Activated T-cell treated with anti-CD3 and anti-CD28 coated beads for 48 hours (primary cell): ENCODE results near the gene NR1H4.
"Not testable (repeated sequence)": the region's sequence is repeated elsewhere in the genome, so short reads cannot be mapped to it uniquely, and the experiment has no call there.

Experiments
- DNase-seq: peaks from one replicate; pipeline ENCODE4 v3.0.0-alpha.2; 2020; ENCODE audit warnings: low read depth

Gene NR1H4

DNA sequence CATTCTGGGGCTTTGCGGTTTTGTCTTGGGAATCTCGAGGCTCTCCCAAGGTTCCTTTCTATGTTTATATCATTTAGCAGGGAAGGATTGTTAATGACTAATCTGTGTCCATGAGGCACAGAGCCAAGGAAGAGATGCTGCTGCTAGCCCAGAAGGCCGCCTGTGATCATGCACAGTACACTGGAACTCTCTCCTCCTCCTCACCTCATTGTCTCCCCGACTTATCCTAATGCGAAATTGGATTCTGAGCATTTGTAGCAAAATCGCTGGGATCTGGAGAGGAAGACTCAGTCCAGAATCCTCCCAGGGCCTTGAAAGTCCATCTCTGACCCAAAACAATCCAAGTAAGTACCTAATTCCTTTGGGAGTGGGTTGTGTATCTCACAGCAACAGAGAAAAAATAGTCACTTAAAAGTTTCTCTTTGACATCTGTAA lies at the start of gene NR1H4:
Gene NR1H4, plus strand, starts transcription at position 151 of the 435 bp plus-strand sequence. CDS start 19,458 bp downstream, outside the sequence.
- no peak for DNase-seq

DNA sequence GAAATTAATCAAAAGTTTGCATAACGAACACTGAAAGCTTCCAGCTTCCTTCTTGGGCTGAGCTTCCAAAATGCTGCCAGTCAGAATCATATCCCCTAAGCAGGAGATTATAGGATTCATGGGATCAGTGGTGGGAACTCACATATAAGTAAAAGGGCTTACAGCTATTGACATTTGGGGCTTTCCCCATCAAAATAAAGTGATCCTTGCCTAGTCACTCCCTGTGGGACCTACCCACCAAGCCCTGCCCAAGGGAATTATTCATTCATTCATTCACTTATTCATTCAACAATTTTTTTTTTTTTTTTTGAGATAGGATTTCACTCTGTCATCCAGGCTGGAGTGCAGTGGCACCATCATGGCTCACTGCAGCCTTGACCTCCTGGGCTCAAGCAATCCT lies 47.5 kb upstream of the NR1H4 start:
- no peak for DNase-seq

DNA sequence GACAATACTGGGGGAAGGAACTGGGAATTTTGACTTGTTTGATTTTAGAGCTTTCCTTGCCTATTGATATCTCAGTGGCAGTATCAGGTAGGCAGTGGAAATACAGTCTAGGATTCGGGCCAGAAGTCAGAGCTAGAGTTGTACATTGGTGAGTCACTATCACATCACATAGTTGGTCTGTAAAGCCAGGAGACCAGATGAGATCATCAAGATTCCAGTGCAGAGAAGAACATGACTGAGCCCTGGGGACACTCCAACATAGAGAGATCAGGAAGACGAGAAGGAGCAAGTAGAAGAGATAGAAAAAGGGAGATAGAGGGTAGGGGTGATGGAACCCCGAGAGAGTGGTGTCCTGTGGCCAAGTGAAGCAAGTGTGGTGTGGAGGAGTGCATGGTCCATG lies 46.6 kb upstream of the NR1H4 start:
- no peak for DNase-seq

DNA sequence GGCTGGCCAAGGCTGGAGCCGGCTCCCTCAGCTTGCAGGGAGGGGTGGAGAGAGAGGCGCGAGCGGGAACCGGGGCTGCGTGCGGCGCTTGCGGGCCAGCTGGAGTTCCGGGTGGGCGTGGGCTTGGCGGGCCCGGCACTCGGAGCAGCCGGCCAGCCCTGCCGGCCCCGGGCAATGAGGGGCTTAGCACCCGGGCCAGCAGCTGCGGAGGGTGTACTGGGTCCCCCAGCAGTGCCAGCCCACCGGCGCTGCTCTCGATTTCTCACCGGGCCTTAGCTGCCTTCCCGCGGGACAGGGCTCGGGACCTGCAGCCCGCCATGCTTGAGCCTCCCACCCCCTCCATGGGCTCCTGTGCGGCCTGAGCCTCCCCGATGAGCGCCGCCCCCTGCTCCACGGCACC lies 43.4 kb upstream of the NR1H4 start:
- not testable (repeated sequence) for DNase-seq

GRCh38 chr12:100433701-100434100 lies 40.0 kb upstream of the NR1H4 start:
- DNase-seq = no peak

DNA sequence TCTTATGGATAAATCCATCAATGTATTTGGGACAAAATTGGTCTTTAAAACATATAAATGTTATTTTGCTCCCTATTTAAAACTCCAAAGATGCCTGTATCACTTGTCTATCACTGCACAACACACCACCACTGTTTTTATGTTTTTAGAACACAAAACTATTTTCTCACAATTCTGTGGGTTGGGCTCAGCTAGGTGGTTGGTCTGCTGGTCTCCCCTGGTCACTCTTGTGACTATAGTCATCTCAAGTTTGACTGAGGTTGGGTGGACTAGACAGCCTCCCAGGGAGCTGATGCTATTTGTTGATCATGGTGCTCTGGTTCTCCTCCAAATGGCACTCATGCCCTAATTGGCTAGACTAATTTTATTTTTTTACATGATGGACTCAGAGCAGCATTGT lies 39.5 kb upstream of the NR1H4 start:
- no peak for DNase-seq

DNA sequence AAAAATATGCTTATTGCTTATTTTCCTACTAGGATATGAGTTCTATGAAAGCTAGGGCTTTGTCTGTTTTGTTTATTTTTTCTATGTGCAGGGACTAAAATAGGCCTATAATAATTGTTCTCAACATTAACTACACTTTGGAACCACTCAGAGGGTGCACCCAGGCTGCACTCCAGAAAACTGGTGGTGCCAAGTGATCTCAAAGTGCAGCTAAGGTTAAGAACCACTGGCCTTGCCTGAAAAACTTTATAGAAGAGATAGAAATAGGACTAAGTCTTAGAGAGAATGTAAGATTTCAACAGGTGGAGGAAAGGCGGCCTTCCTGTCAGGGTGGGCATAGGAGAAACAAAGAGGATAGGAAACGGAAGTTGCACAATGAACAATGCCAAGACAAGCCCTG lies 37.7 kb upstream of the NR1H4 start:
- DNase-seq = no peak

DNA sequence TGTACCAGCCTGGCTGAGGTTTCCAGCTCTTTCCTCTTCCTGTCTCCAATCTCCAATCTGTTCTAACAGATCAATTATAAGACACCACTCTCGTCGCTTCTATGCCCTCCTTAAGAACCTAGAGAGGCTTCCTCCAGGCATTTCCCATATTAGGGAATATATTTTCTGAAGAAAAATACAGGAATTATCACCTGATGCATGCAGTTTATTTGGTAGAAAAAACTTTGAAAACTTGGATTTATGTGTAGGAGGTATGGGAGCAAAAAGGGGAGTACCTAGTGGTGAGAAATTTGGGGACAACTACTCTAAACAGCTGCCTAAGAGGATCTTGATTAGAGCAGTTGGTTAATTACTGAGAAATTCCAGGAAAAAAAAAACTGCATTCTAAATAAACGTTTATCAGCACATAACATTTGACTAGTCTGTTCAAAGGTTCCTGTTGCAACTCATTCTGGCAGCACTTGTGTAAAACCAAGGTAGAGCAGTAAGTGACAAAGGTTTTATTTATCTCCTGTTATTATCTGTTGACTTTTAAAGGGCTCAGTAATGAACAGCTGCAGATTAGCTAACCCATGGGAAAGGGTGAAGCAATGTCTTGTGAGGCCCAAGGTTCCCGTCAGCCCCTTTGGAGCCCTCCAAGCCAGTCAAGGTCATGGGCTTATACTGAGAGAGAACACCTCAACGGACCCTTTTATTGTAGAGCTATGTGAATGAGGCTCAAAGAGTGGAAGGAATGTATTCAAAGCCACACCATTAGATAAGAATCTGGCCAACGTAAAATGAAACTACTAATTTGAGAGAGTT lies 36.4 kb upstream of the NR1H4 start:
- DNase-seq = no peak

- DNase-seq = no peak
Measured at GRCh38 chr12:100439797-100440196, 33.9 kb upstream of the NR1H4 start.

- no peak for DNase-seq
Measured at GRCh38 chr12:100442403-100442802, 31.3 kb upstream of the NR1H4 start.

GRCh38 chr12:100443434-100443833 lies 30.2 kb upstream of the NR1H4 start:
- DNase-seq = no peak

- DNase-seq = no peak
Measured at GRCh38 chr12:100445081-100445481, 28.6 kb upstream of the NR1H4 start.

- no peak for DNase-seq
Measured at GRCh38 chr12:100447381-100447780, 26.3 kb upstream of the NR1H4 start.

DNA sequence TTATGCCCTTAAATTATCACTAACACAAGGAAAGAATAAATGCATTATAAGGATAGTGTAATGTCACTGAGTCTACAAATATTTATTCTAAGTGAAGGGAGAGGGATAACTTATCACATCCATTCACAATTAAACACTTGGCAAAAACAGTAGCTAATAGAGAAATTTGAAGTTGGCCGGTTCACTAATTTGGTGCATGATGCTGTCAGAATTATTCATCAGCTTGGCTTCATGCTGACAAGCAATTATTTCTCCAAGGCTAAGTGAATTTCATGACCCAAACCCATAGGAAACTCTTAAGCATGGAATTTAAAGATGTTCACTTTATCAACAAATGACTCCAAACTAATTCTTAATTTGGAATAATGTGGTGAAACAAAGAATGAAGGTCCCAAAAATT lies 25.0 kb upstream of the NR1H4 start:
- no peak for DNase-seq

DNA sequence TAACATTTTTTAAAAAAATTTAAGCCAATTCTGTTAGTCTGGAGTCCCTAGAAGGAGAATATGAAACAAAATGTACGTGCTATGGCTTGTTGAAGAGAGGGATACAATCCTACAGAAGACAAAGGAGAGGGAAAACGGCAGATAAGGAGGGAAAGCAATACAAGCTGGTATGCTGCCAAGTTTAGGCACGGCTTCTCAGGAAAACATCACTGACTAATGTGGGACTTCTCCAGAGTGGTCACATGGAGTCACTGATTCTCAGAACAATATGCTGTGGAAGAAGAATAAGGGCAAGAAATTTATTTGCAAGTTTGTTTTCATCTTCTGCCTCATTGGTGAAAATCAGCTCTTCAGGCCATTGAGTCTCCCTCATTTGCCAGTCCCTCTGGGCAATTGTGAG lies 22.9 kb upstream of the NR1H4 start:
- no peak for DNase-seq

DNA sequence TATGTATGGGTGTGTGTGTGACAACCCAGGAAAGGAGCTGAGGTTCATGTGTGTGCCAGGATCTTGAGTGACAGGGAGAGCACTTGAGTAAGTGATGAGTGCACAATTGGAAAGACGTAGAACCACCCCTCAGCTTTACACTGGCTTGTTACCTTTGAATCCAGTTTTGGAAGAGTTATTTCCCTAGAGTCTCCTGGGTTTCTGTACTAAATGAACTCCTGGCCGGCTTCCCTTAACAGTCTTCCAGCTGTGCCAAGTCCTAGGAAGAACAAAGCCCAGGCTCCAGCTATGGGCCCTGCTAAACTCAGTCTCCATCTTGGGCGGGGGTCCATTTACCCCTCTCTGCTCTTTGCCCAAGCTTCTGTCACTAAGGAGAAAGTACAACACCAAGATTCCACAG lies 19.7 kb upstream of the NR1H4 start:
- no peak for DNase-seq

- no peak for DNase-seq
Measured at GRCh38 chr12:100455896-100456295, 17.8 kb upstream of the NR1H4 start.

GRCh38 chr12:100458191-100458590 lies 15.5 kb upstream of the NR1H4 start:
- no peak for DNase-seq

GRCh38 chr12:100460702-100461101 lies 13.0 kb upstream of the NR1H4 start:
- DNase-seq = no peak

DNA sequence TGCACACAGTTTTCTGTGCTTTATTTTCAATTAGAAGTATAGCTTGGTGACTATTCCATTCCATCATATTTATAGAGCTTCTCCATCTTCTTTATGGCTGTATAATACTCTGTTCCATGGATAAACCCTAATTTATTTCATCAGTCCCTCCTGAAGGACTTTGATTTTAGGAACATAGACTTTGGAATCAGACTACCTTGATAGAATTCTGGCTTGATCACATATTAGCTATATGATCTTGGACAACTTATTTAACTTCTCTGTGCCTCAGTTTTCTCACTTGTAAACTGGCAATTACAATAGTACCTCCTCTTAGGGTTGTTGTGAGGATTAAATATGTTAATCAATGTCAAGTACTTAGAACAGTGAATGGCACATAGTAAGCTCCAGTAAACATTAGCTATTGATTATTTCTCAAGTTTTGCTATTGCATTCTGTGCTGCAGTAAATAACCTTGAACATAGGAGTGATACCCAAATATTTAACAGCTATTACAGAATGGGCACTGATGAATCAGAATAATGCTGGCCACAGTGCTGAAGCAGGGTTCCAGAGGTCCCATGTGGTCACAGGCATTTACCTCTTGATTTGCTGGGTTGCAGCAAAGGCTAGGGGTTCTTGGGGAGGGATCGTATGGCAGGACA lies 12.2 kb upstream of the NR1H4 start:
- DNase-seq = no peak

DNA sequence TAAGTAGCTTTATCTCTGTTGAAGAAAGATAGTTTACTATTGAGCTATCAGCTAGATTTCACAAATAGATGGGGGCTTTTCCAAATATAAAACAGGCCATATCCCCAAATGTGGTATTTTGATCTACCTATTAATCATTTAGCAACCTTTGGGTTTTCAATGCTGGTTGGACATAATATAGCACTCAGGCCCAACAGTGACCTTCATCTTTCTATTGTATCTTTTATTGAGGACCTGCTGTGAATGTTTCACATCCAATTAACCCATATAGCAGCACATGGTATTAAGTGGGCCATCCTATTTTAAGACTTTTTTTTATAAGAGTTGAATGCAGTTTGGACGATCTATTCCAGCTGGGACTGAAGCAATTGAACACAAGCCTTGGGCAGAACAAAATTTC lies 10.0 kb upstream of the NR1H4 start:
- DNase-seq = no peak

DNA sequence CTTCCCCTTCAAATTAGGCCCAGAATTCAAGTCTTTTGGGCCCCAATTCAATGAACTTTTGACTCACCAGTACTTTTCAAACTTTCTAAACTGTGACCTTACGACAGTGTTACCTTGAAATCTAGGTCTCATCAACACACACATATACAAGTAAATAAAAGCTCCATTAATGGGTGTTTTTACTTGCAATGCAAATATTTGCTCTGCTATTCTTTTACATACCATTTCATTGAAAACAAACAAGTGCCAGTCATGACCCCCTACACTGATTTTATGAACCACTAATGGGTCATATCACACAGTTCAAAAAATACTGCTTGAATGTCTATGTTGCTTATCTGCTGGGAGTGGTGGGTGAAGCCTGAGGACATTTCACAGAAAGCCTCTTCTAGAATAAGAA lies 9.1 kb upstream of the NR1H4 start:
- no peak for DNase-seq

DNA sequence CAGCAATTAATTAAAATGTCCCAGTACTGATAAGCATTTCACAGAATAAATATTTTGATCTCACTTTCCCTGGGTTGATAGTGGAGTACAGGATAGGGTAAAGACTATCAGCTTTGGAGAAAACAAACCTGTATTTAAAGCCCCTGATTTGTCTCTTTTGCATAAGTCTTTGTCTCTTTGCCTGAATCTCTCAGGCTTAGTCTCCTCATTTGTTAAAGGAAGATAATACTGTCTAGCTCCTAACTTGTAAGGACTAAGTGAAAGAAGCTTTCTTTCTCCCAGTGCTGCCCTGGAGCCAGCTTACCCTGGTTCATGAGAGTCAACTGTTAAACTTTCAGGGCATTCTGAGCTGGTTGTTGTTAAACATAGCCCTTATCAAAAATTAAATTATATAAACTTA lies 5.5 kb upstream of the NR1H4 start:
- DNase-seq = no peak

DNA sequence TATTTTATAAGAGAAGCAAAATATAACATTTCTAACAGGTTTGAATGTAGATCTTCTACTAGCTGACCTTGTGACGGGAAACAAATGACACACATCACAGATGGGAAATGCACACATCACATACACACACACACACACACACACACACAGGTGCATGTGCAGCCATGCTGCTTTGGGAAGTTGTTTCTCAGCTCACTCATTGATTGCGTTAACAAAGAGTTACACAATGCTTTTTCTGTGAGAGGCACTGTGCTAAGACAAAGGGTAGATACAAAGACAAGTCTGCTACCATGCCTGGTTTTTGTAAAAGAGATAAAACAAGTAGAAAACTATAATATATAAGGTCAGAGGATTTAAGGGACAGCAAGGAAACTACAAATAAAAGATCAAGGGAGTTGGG lies 1.3 kb upstream of the NR1H4 start:
- DNase-seq = no peak
